ENCODE results near the gene BIN1. TPM values are rescaled to one million over a fixed set of nuclear protein-coding genes. Genes with fewer than 3 reads are reported as not detected.

BIN1 gene
- total RNA-seq, 1 experiment from 2014 or later, result 58.6 TPM

GRCh38 chr2:127146071-127146725 is 39.2 kb upstream of the BIN1 start:
- POLR2A ChIA-PET, result no interaction called here
- TF ChIP-seq SIN3A (IDR thresholded peaks at IDR 0.05; ENCODE audit: borderline replicate concordance, insufficient read depth, low read depth, low read length), result no peak
- no peak for TF ChIP-seq TCF7L2 (IDR thresholded peaks at IDR 0.05; ENCODE audit: low read depth, low read length)
- TF ChIP-seq CTCF (IDR thresholded peaks at IDR 0.05), result no peak
- TF ChIP-seq POLR2AphosphoS5 (IDR thresholded peaks at IDR 0.05; ENCODE audit: low read depth, low read length), result no peak
- no peak for TF ChIP-seq REST (IDR thresholded peaks at IDR 0.05; ENCODE audit: insufficient read depth in 1 of 2, low read depth in 2 of 2, low read length in 1 of 2)
- Histone ChIP-seq H3K4me1 (ENCODE audit: control insufficient read depth, insufficient read depth, low read length) (no peaks in the 10 kb centered on the region), H3K4me3 (ENCODE audit: low read depth in 2 of 2, low read length in 2 of 2) (no peak overlapping the region), H3K27me3 (ENCODE audit: control insufficient read depth, insufficient read depth, low read length) (no peaks in the 10 kb centered on the region), H3K9me3 (ENCODE audit: control insufficient read depth, insufficient read depth, low read depth, low read length) (no peaks in the 10 kb centered on the region), H3K27ac (ENCODE audit: low read length) (no peak overlapping the region), H3K36me3 (ENCODE audit: control insufficient read depth, insufficient read depth, low read length) (no peaks in the 10 kb centered on the region)
- no TSS peak for BruUV-seq (replicated peaks)
- 0 out of 2 replicates have a peak, but pooled peaks have one; percentile 35 for ATAC-seq
- in situ Hi-C loops (cut with HindIII; ENCODE audit: low pct_unique_long_range_greater_than_20kb, low sequenced_read_pairs), result no loop called here
- intact Hi-C loops (cut with micrococcal nuclease; ENCODE audit: unreplicated experiment), result no loop called here
- no peak for DNase-seq (ENCODE audit: low read depth, low spot score)
- CTCF ChIA-PET, result no interaction called here

- intact Hi-C loops (cut with micrococcal nuclease; ENCODE audit: unreplicated experiment), result no loop called here
- ChIA-PET CTCF (no interaction called here), POLR2A (no interaction called here)
- no peak overlapping the region for H3K4me3 ChIP-seq (ENCODE audit: low read depth in 2 of 2, low read length in 2 of 2)
- H3K27me3 ChIP-seq (ENCODE audit: control insufficient read depth, insufficient read depth, low read length), result no peaks in the 10 kb centered on the region
- no peak for TF ChIP-seq REST (IDR thresholded peaks at IDR 0.05; ENCODE audit: insufficient read depth in 1 of 2, low read depth in 2 of 2, low read length in 1 of 2)
- no peak for TF ChIP-seq POLR2AphosphoS5 (IDR thresholded peaks at IDR 0.05; ENCODE audit: low read depth, low read length)
- no peak for TF ChIP-seq TCF7L2 (IDR thresholded peaks at IDR 0.05; ENCODE audit: low read depth, low read length)
- H3K9me3 ChIP-seq (ENCODE audit: control insufficient read depth, insufficient read depth, low read depth, low read length), result no peaks in the 10 kb centered on the region
- DNase-seq (ENCODE audit: low read depth, low spot score) (no peak), ATAC-seq (no peak)
- no peaks in the 10 kb centered on the region for H3K36me3 ChIP-seq (ENCODE audit: control insufficient read depth, insufficient read depth, low read length)
- no peak overlapping the region for H3K27ac ChIP-seq (ENCODE audit: low read length)
- in situ Hi-C loops (cut with HindIII; ENCODE audit: low pct_unique_long_range_greater_than_20kb, low sequenced_read_pairs), result no loop called here
- no TSS peak for BruUV-seq (replicated peaks)
- no peaks in the 10 kb centered on the region for H3K4me1 ChIP-seq (ENCODE audit: control insufficient read depth, insufficient read depth, low read length)
These were observed 38.4 kb upstream of the BIN1 start for GRCh38 chr2:127145280-127145895.

All from Panc1 (cell line).